KBM-7 (cell line): Measurements from ENCODE around the gene CCSAP.
A peak's percentile ranks its signal among the peaks of the same experiment; 100 is the strongest.

Source experiments
- DNase-seq: peaks from one replicate; pipeline ENCODE4 v3.0.0-alpha.2; 2015
- in situ Hi-C: fragments of 300-500 bp; cut with MboI; formaldehyde crosslinking; loops from 2 replicates; pipeline ENCODE4 v1.14.3; 2020; ENCODE audit warnings: low sequenced_read_pairs, low pct_unique_long_range_greater_than_20kb, mixed read lengths

CCSAP gene

GRCh38 chr1:229272164-229273158 is 70.4 kb downstream of the CCSAP start:
- in situ Hi-C loops, result loop anchor here (25.0 kb wide), 2 partner anchors 190 to 1040 kb away; no protein-coding TSS in a partner anchor
- DNase-seq, result no peak

GRCh38 chr1:229271448-229272159 is 71.2 kb downstream of the CCSAP start:
- in situ Hi-C loops, result loop anchor here (25.0 kb wide), 2 partner anchors 191 to 1041 kb away; no protein-coding TSS in a partner anchor
- peak; percentile 46 for DNase-seq
